GM12878 (cell line): ENCODE measurements around the gene SRSF2. TPM values are rescaled to one million over a fixed set of nuclear protein-coding genes. Genes with fewer than 3 reads are reported as not detected.

Experiments used
- ATAC-seq: fragments of 200-7000 bp; cut with Tn5 transposase; 3 replicates; pipeline ENCODE4 v1.9.1; 2020; ENCODE audit warnings: mild to moderate bottlenecking, moderate library complexity
- BruUV-seq: library from RNA; stranded (reverse); fragments of 400-500 nt; replicated peaks from 2 replicates; lab custom pipeline; 2021; lab: Mats Ljungman, UMichigan
- CTCF ChIA-PET: fragments of 300-600 bp; sonication (Branson Sonifier 250); formaldehyde crosslinking; extraction: SDS; loops from one replicate; lab custom pipeline; 2021; ENCODE audit warnings: inconsistent platforms; lab: Yijun Ruan, JAX
- POLR2A ChIA-PET: fragments of 350-600 bp; formaldehyde crosslinking; extraction: SDS; loops from one replicate; lab custom pipeline; 2021; ENCODE audit warnings: inconsistent platforms; lab: Charles Lee
- RAD21 ChIA-PET: fragments of 300-600 bp; sonication (Branson Sonifier 250); formaldehyde crosslinking; loops from one replicate; lab custom pipeline; 2023; ENCODE audit warnings: antibody characterized with exemption; ENCODE audit not compliant: unreplicated experiment; lab: Charles Lee
- SMC1A ChIA-PET: fragments of 300-600 bp; sonication (Branson Sonifier 250); formaldehyde crosslinking; loops from one replicate; lab custom pipeline; 2023; ENCODE audit not compliant: unreplicated experiment, uncharacterized antibody; lab: Charles Lee
- DNase-seq: peaks from one replicate; pipeline ENCODE4 v3.0.0-alpha.2; 2011; ENCODE audit warnings: low read depth, low spot score
- FAIRE-seq: peaks from 3 replicates; lab custom pipeline; 2011; peaks lifted over from hg19 to GRCh38; lab: Jason Lieb, UNC
- H2AFZ ChIP-seq: 2 replicates; pipeline ENCODE4 v1.6.0; 2011; ENCODE audit warnings: low read depth, low read length, control low read depth; ENCODE audit not compliant: control insufficient read depth
- H3K27ac ChIP-seq: 2 replicates; pipeline ENCODE4 v1.5.1; 2011; ENCODE audit warnings: control low read depth; ENCODE audit not compliant: control insufficient read depth, insufficient read depth
- H3K27me3 ChIP-seq, 2 experiments: replicated peaks in 1 of 2; 2 replicates each; pipeline versions ENCODE4 v1.6.0 to v1.6.1; 2011; ENCODE audit warnings: low read length in 1 of 2; ENCODE audit not compliant: control insufficient read depth in 2 of 2, insufficient read depth in 2 of 2
- H3K36me3 ChIP-seq, 2 experiments: 2 replicates each; pipeline ENCODE4 v1.5.1; 2011; ENCODE audit warnings: low read length in 1 of 2; ENCODE audit not compliant: control insufficient read depth in 2 of 2, insufficient read depth in 2 of 2
- H3K4me1 ChIP-seq: 2 replicates; pipeline ENCODE4 v1.6.1; 2011; ENCODE audit warnings: mild to moderate bottlenecking, low read length, moderate library complexity, mixed read lengths; ENCODE audit not compliant: control insufficient read depth, insufficient read depth
- H3K4me2 ChIP-seq: 2 replicates; pipeline ENCODE4 v1.6.0; 2011; ENCODE audit warnings: control low read depth; ENCODE audit not compliant: control insufficient read depth, insufficient read depth
- H3K4me3 ChIP-seq: fragments of 200-600 bp; sonication (generic); 2 replicates; pipeline ENCODE4 v1.5.1; 2016
- H3K79me2 ChIP-seq: 2 replicates; pipeline ENCODE4 v1.6.0; 2011; ENCODE audit warnings: low read length; ENCODE audit not compliant: control insufficient read depth, insufficient read depth
- H3K9ac ChIP-seq: 2 replicates; pipeline ENCODE4 v1.8.0; 2011; ENCODE audit warnings: low read length, control low read depth, mixed read lengths; ENCODE audit not compliant: control insufficient read depth, insufficient read depth
- H3K9me3 ChIP-seq: replicated peaks from 3 replicates; pipeline ENCODE4 v1.5.1; 2011; ENCODE audit warnings: mild to moderate bottlenecking, low read length; ENCODE audit not compliant: control insufficient read depth, insufficient read depth
- H4K20me1 ChIP-seq: 2 replicates; pipeline ENCODE4 v1.6.0; 2011; ENCODE audit not compliant: control insufficient read depth, insufficient read depth
- RAD21 ChIP-seq: IDR thresholded peaks from 2 replicates; pipeline ENCODE4 v1.6.1; 2011; ENCODE audit warnings: mild to moderate bottlenecking, low read depth, low read length, moderate library complexity; ENCODE audit not compliant: insufficient read depth
- ZBTB11 ChIP-seq: fragments of 450-650 bp; formaldehyde crosslinking; IDR thresholded peaks from 2 replicates; pipeline ENCODE4 v1.5.0; 2022; ENCODE audit warnings: mild to moderate bottlenecking, missing genetic modification characterization
- WGBS: methylation state at CpG from one replicate; pipeline ENCODE4 v1.1.6; 2016; ENCODE audit warnings: low lambda C conversion rate; ENCODE audit not compliant: insufficient replicate concordance, insufficient coverage; ENCODE audit errors: missing lambda C conversion rate; 5-methylcytosine and 5-hydroxymethylcytosine counted together
- in situ Hi-C: fragments of 300-500 bp; cut with MboI; formaldehyde crosslinking; loops from 9 replicates; pipeline ENCODE4 v1.14.3; 2018; ENCODE audit warnings: mixed read lengths
- intact Hi-C: fragments of 100-400 bp; cut with micrococcal nuclease; formaldehyde crosslinking; loops from one replicate; pipeline ENCODE4 v1.14.2; 2022; ENCODE audit not compliant: unreplicated experiment
- polyA plus RNA-seq, 11 experiments: library from polyadenylated mRNA; depleted of rRNA in 4 of 11; unstranded in 6 of 11; stranded (reverse) in 5 of 11; fragments of >200 nt; fragmentation: Nextera tagmentation in 4 of 11; fragmentation: Illumina TruSeq in 1 of 11; extraction: Ambion mirVana in 4 of 11; extraction: Trizol in 1 of 11; gene quantifications; 1 replicate in 1 of 11; 2 replicates in 10 of 11; pipeline versions ENCODE4 v1.2.1 to v1.2.3, GENCODE V29; 2011 to 2016; ENCODE audit warnings: inconsistent platforms in 2 of 11, missing spikeins in 2 of 11, low read depth in 1 of 11
- total RNA-seq, 4 experiments: library from RNA; depleted of rRNA in 3 of 4; stranded (reverse); fragments of >200 nt in 3 of 4; fragmentation: Illumina TruSeq in 1 of 4; extraction: Trizol in 1 of 4; gene quantifications; 2 replicates each; pipeline versions ENCODE4 v1.2.1 to v1.2.3, GENCODE V29; 2013 to 2021
- TF ChIP-seq, protein P1 (sequence below), 3 experiments: IDR thresholded peaks in 2 of 3; conservative IDR thresholded peaks in 1 of 3; 2 replicates each; pipeline ENCODE4 v1.5.1; 2011; ENCODE audit warnings: low read depth in 3 of 3, low read length in 3 of 3, mild to moderate bottlenecking in 3 of 3, control low read depth in 2 of 3, moderate library complexity in 2 of 3, inconsistent platforms in 1 of 3, mixed read lengths in 1 of 3; ENCODE audit not compliant: control insufficient read depth in 2 of 3, insufficient read depth in 1 of 3; ENCODE audit errors: extremely low read depth in 1 of 3

SRSF2 gene
- total and polyA plus RNA-seq, 10 of the 15 experiments (the other 5 are each of a cell fraction or from before 2014, with no cell fraction given) = 225 to 795 (median 410) TPM

DNA sequence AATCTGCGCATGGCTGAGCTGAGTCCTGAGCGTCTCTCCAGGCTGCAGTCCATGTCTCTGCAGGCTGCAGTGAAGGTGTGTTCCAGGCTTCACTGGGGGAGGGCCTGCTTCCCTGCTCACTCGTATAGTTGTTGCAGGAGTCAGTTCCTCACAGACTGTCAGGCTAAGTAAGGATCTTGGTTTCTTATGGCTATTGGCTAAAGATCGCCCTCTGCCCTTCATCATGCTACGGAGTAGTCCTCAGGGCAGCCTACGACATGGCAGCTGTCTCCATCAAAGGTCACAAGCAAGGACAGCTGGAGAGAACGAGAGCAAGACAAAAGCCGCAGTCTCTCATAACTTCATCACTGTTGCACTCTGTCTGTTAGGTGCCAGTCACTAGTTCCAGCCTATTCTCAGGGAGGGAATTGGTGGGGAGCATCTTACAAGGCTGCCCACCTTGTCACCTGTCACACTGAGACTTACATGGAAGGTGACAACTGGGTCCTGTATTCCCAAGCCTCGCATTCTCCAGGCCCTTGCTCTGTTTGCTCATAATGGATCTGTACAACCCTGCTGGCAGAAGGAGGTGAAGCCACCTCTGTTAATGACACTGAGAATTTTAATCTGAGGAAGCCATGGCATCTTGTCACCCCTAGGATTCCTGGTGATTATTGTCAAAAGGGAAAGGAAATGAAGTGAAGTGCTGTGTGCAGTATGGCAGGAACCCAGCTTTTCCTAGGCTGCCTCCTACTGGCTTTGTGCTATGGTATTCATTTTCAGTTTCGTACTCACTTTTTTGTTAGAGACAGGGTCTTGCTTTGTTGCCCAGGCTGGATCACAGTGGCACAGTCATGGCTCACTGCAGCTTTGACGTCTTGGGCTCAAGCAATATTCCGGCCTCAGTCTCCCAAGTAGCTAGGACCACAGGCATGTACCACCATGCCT, 44.2 kb upstream of the SRSF2 start:
- BruUV-seq = no TSS peak
- FAIRE-seq (no peak), DNase-seq (no peak), ATAC-seq (no peak)
- intact Hi-C loops (no loop called here), in situ Hi-C loops (no loop called here)
- H3K9me3 ChIP-seq = no peaks in the 10 kb centered on the region
- peaks cover 5 to 14% of the 10 kb centered on the region in 2 experiments for H3K36me3 ChIP-seq
- peaks cover 10% of the 10 kb centered on the region for H3K4me1 ChIP-seq
- no peak overlapping the region for H3K9ac ChIP-seq
- RAD21 ChIA-PET = no interaction called here
- no peak overlapping the region for H3K4me3 ChIP-seq
- CTCF ChIA-PET = interaction anchor here (0.6 to 0.7 kb wide), 3 partner anchors 54 to 337 kb away, joined by 3 read pairs; no protein-coding TSS in a partner anchor
- SMC1A ChIA-PET = interaction anchor here (1.0 kb wide), 2 partner anchors 10 to 42 kb away, joined by 3 to 5 read pairs; no protein-coding TSS in a partner anchor
- H2AFZ ChIP-seq = no peak overlapping the region
- no peaks in the 10 kb centered on the region for H4K20me1 ChIP-seq
- H3K27ac ChIP-seq = no peak overlapping the region
- H3K27me3 ChIP-seq = no peaks in the 10 kb centered on the region
- TF ChIP-seq RAD21 (peak; percentile 18; the same call in 1 of the 2 replicates), ZBTB11 (CRISPR knock-in tag) (no peak)
- TF ChIP-seq, protein P1, sequence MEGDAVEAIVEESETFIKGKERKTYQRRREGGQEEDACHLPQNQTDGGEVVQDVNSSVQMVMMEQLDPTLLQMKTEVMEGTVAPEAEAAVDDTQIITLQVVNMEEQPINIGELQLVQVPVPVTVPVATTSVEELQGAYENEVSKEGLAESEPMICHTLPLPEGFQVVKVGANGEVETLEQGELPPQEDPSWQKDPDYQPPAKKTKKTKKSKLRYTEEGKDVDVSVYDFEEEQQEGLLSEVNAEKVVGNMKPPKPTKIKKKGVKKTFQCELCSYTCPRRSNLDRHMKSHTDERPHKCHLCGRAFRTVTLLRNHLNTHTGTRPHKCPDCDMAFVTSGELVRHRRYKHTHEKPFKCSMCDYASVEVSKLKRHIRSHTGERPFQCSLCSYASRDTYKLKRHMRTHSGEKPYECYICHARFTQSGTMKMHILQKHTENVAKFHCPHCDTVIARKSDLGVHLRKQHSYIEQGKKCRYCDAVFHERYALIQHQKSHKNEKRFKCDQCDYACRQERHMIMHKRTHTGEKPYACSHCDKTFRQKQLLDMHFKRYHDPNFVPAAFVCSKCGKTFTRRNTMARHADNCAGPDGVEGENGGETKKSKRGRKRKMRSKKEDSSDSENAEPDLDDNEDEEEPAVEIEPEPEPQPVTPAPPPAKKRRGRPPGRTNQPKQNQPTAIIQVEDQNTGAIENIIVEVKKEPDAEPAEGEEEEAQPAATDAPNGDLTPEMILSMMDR (IDR thresholded peaks at IDR 0.05 in 2 of 3, conservative IDR thresholded peaks at IDR 0.05 in 1 of 3; ENCODE audit: control insufficient read depth in 2 of 3, extremely low read depth in 1 of 3, insufficient read depth in 1 of 3, low read depth in 3 of 3, low read length in 3 of 3) = peak in 1 of 3 experiments; percentile 15; a peak in 1 of 6 replicates
- POLR2A ChIA-PET = interaction anchor here (0.5 kb wide), 1 partner anchor 413 kb away, joined by 4 read pairs; no protein-coding TSS in a partner anchor
- H3K79me2 ChIP-seq = no peaks in the 10 kb centered on the region
- H3K4me2 ChIP-seq = no peak overlapping the region
- WGBS = 92% methylated on average over 12 of the region's 12 CpGs
